K562 (cell line): ENCODE data around the gene LENG8. TPM values are rescaled to one million over a fixed set of nuclear protein-coding genes. Genes with fewer than 3 reads are reported as not detected.
A peak's percentile ranks its signal among the peaks of the same experiment; 100 is the strongest.

ENCODE experiments used
- BCL6 ChIP-seq: fragments of 250-450 bp; sonication (Bioruptor Pico); IDR thresholded peaks from 2 replicates; pipeline ENCODE4 v1.4.0; 2020
- CHD4 ChIP-seq: fragments of 200-600 bp; sonication (generic); IDR thresholded peaks from 3 replicates; pipeline ENCODE4 v1.6.1; 2012; ENCODE audit warnings: low read depth, mild to moderate bottlenecking, mixed read lengths, low read length, inconsistent platforms; ENCODE audit not compliant: insufficient read depth, insufficient replicate concordance, poor library complexity, severe bottlenecking
- E2F5 ChIP-seq: sonication (generic); formaldehyde crosslinking; IDR thresholded peaks from 2 replicates; pipeline ENCODE4 v1.8.0; 2022; ENCODE audit warnings: mild to moderate bottlenecking, missing genetic modification reagents
- FOXK2 ChIP-seq, 2 experiments: fragments of 450-650 bp; IDR thresholded peaks in 1 of 2; conservative IDR thresholded peaks in 1 of 2; 2 replicates each; pipeline ENCODE4 v1.6.1; 2016; ENCODE audit warnings: low read depth in 2 of 2, mild to moderate bottlenecking in 1 of 2
- GTF2A2 ChIP-seq: IDR thresholded peaks from 2 replicates; pipeline ENCODE4 v1.6.1; 2016; ENCODE audit warnings: mild to moderate bottlenecking, missing genetic modification characterization, missing compliant biosample characterization
- HOXB6 ChIP-seq: fragments of 250-450 bp; sonication (Bioruptor Pico); IDR thresholded peaks from 2 replicates; pipeline ENCODE4 v1.5.1; 2022; ENCODE audit warnings: mild to moderate bottlenecking, borderline replicate concordance
- LCOR ChIP-seq: sonication (generic); formaldehyde crosslinking; IDR thresholded peaks from 2 replicates; pipeline ENCODE4 v1.8.0; 2022; ENCODE audit warnings: mild to moderate bottlenecking, missing genetic modification reagents
- MCM7 ChIP-seq, 2 experiments: fragments of 450-650 bp; IDR thresholded peaks; 2 replicates each; pipeline ENCODE4 v1.6.1; 2016 to 2018
- MYC ChIP-seq, 2 experiments: fragments of 250-450 bp in 1 of 2; sonication (Bioruptor Pico) in 1 of 2; IDR thresholded peaks; 2 replicates each; pipeline versions ENCODE4 v1.5.1 to v1.6.1; 2012 to 2021; ENCODE audit warnings: low read depth in 2 of 2, borderline replicate concordance in 1 of 2, improper control_type of control experiment in 1 of 2, low read length in 1 of 2, mild to moderate bottlenecking in 1 of 2, moderate library complexity in 1 of 2
- POLR2G ChIP-seq: fragments of 200-400 bp; formaldehyde crosslinking; IDR thresholded peaks from 2 replicates; pipeline ENCODE4 v1.6.1; 2017; ENCODE audit warnings: low read depth, mild to moderate bottlenecking, antibody characterized with exemption, low read length, moderate library complexity
- RAD51 ChIP-seq: fragments of 450-650 bp; IDR thresholded peaks from 2 replicates; pipeline ENCODE4 v1.7.1; 2016; ENCODE audit warnings: low read depth, mild to moderate bottlenecking, borderline replicate concordance
- RB1 ChIP-seq: fragments of 450-650 bp; IDR thresholded peaks from 2 replicates; pipeline ENCODE4 v1.6.1; 2017; ENCODE audit warnings: low read depth, mild to moderate bottlenecking
- RNF2 ChIP-seq: sonication (generic); IDR thresholded peaks from 2 replicates; pipeline ENCODE4 v1.6.1; 2016
- RNF219 ChIP-seq: fragments of 250-450 bp; sonication (Bioruptor Pico); IDR thresholded peaks from 2 replicates; pipeline ENCODE4 v1.5.0; 2022; ENCODE audit warnings: mild to moderate bottlenecking
- TRIM28 ChIP-seq: fragments of 450-650 bp; IDR thresholded peaks from 2 replicates; pipeline ENCODE4 v1.6.1; 2017
- ZBTB5 ChIP-seq: fragments of 450-650 bp; IDR thresholded peaks from 2 replicates; pipeline ENCODE4 v1.6.1; 2017; ENCODE audit warnings: antibody characterized with exemption
- ZC3H8 ChIP-seq: fragments of 450-650 bp; IDR thresholded peaks from 2 replicates; pipeline ENCODE4 v1.6.1; 2017
- ZFP30 ChIP-seq: fragments of 250-450 bp; sonication (Bioruptor Pico); IDR thresholded peaks from 2 replicates; pipeline ENCODE4 v1.8.0; 2022; ENCODE audit warnings: moderate library complexity, mild to moderate bottlenecking, inconsistent platforms, borderline replicate concordance
- ZFPM2 ChIP-seq: fragments of 250-450 bp; sonication (Bioruptor Pico); IDR thresholded peaks from 2 replicates; pipeline ENCODE4 v1.5.1; 2022; ENCODE audit warnings: mild to moderate bottlenecking
- ZNF174 ChIP-seq: fragments of 250-450 bp; sonication (Bioruptor Pico); IDR thresholded peaks from 2 replicates; pipeline ENCODE4 v1.4.0; 2020; ENCODE audit warnings: mild to moderate bottlenecking
- ZNF444 ChIP-seq: fragments of 250-450 bp; sonication (Bioruptor Pico); IDR thresholded peaks from 2 replicates; pipeline ENCODE4 v1.4.0; 2020; ENCODE audit warnings: mild to moderate bottlenecking, moderate library complexity
- ZNF511 ChIP-seq: sonication (generic); formaldehyde crosslinking; IDR thresholded peaks from 2 replicates; pipeline ENCODE4 v1.8.0; 2022; ENCODE audit warnings: mild to moderate bottlenecking, missing genetic modification reagents
- ZNF586 ChIP-seq: fragments of 450-650 bp; formaldehyde crosslinking; conservative IDR thresholded peaks from 2 replicates; pipeline ENCODE4 v1.4.0; 2020; ENCODE audit warnings: mild to moderate bottlenecking, moderate library complexity
- polyA plus RNA-seq, 8 experiments: library from polyadenylated mRNA; depleted of rRNA in 4 of 8; stranded (reverse) in 5 of 8; unstranded in 3 of 8; fragments of >200 nt; fragmentation: Nextera tagmentation in 2 of 8; fragmentation: Illumina TruSeq in 1 of 8; extraction: Ambion mirVana in 2 of 8; extraction: Trizol in 1 of 8; gene quantifications; 2 replicates each; pipeline versions ENCODE4 v1.2.1 to v1.2.3, GENCODE V29; 2011 to 2014; ENCODE audit warnings: inconsistent platforms in 1 of 8, missing spikeins in 1 of 8
- total RNA-seq, 7 experiments: library from RNA; depleted of rRNA in 6 of 7; stranded (reverse); fragments of >200 nt in 6 of 7; fragmentation: Illumina TruSeq in 2 of 7; extraction: Trizol in 2 of 7; gene quantifications; 2 replicates each; pipeline versions ENCODE4 v1.2.1 to v1.2.3, GENCODE V29; 2011 to 2021; ENCODE audit warnings: low replicate concordance in 1 of 7

Gene LENG8
- total and polyA plus RNA-seq, 9 of the 15 experiments (the other 6 are each of a cell fraction or from before 2014, with no cell fraction given) = 0.74 to 146 (median 28.1) TPM

- no peak; the same call in 1 of the 2 replicates for TF ChIP-seq ZNF511 (CRISPR knock-in tag)
- peak; percentile 6; the same call in 1 of the 2 replicates for TF ChIP-seq RB1
- no peak for TF ChIP-seq ZNF444
- TF ChIP-seq ZFP30 (CRISPR knock-in tag) = no peak
- TF ChIP-seq GTF2A2 (tag) = no peak
- no peak for TF ChIP-seq HOXB6
- no peak for TF ChIP-seq BCL6 (CRISPR knock-in tag)
- TF ChIP-seq MYC (IDR thresholded peaks at IDR 0.05; ENCODE audit: low read depth, low read length) = peak; percentile 60; the same call in 1 of the 2 replicates
- no peak for TF ChIP-seq MYC (CRISPR knock-in tag; IDR thresholded peaks at IDR 0.05; ENCODE audit: borderline replicate concordance, low read depth)
- TF ChIP-seq POLR2G = peak; percentile 93
- TF ChIP-seq ZNF586 (CRISPR knock-in tag) = no peak
- TF ChIP-seq CHD4 = no peak
- 0 out of 2 replicates have a peak, but pooled peaks have one; percentile 28 for TF ChIP-seq RNF219 (CRISPR knock-in tag)
- TF ChIP-seq FOXK2 (conservative IDR thresholded peaks at IDR 0.05 in 1 of 2, IDR thresholded peaks at IDR 0.05 in 1 of 2; ENCODE audit: low read depth in 2 of 2) = no peak
- TF ChIP-seq LCOR = 0 out of 2 replicates have a peak, but pooled peaks have one; percentile 42
- TF ChIP-seq RNF2 = no peak
- TF ChIP-seq ZBTB5 = no peak
- no peak for TF ChIP-seq MCM7 (IDR thresholded peaks at IDR 0.05)
- TF ChIP-seq ZNF174 (CRISPR knock-in tag) = no peak
- no peak for TF ChIP-seq RAD51
- no peak for TF ChIP-seq ZC3H8
- no peak for TF ChIP-seq ZFPM2 (CRISPR knock-in tag)
- TF ChIP-seq E2F5 (CRISPR knock-in tag) = no peak
- TF ChIP-seq TRIM28 = no peak
These were observed 15.8 kb downstream of the LENG8 start (continued) for GRCh38 chr19:54464630-54465425.
